ENCODE data around the gene RTL10.

The RTL10 gene

GRCh38 chr22:19807914-19808872, 46.5 kb downstream of the RTL10 start:
- no peak for DNase-seq (ENCODE audit: low spot score)

- DNase-seq (ENCODE audit: low spot score) = no peak
Measured at GRCh38 chr22:19807161-19807913, 47.3 kb downstream of the RTL10 start.

- no peak for DNase-seq (ENCODE audit: low spot score)
Measured at GRCh38 chr22:19806213-19807160, 48.2 kb downstream of the RTL10 start.

DNA sequence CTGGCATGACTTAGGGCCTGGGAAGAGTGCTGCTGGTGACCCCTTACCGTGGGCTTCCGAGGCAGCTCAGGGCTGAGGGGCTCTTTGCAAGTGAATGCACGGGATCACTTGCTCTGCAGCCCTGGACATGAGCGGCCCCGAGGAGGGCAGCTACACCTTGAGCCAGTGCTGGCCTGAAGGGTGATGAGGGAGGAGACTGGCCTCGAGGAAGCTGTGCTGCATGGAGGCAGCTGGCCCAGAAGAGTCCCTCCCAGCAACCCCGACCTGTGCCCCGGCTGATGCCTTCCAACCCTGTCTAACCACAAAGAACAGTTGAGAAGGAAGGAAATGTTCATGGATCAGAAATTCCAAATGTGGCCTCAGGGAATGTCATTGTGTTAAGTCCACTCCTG, 48.9 kb downstream of the RTL10 start:
- DNase-seq (ENCODE audit: low spot score) = no peak

All from ecto neural progenitor cell (in vitro differentiated cells).